Endothelial cell of umbilical vein (primary cell): ENCODE data around the gene CHST7. TPM values are rescaled to one million over a fixed set of nuclear protein-coding genes. Genes with fewer than 3 reads are reported as not detected.

ENCODE experiments used
- BruUV-seq: library from RNA; stranded (reverse); fragments of 400-500 nt; replicated peaks from 2 replicates; lab custom pipeline; 2021; lab: Mats Ljungman, UMichigan
- CTCF ChIA-PET: fragments of 300-600, 350-600 bp; sonication (Branson Sonifier 250); formaldehyde crosslinking; loops from one replicate; lab custom pipeline; 2021; ENCODE audit warnings: antibody characterized with exemption, inconsistent platforms; lab: Charles Lee
- POLR2A ChIA-PET: fragments of 300-600, 350-600 bp; sonication (Branson Sonifier 250); formaldehyde crosslinking; loops from one replicate; lab custom pipeline; 2021; ENCODE audit warnings: antibody characterized with exemption, inconsistent platforms; lab: Charles Lee
- DNase-seq: peaks from one replicate; pipeline ENCODE4 v3.0.0-alpha.2; 2011; ENCODE audit warnings: low read depth, low spot score
- FAIRE-seq: peaks from 2 replicates; lab custom pipeline; 2011; peaks lifted over from hg19 to GRCh38; lab: Jason Lieb, UNC
- H2AFZ ChIP-seq: 2 replicates; pipeline ENCODE4 v1.6.0; 2012; ENCODE audit warnings: low read depth, low read length, control low read depth, inconsistent platforms
- H3K27ac ChIP-seq: 2 replicates; pipeline ENCODE4 v1.5.1; 2011; ENCODE audit warnings: low read depth, mild to moderate bottlenecking, control low read depth, low read length, moderate library complexity; ENCODE audit not compliant: insufficient read depth
- H3K27me3 ChIP-seq, 2 experiments: 2 replicates each; pipeline versions ENCODE4 v1.6.0 to v1.6.1; 2011; ENCODE audit warnings: low read length in 2 of 2, mixed read lengths in 1 of 2; ENCODE audit not compliant: control insufficient read depth in 2 of 2, insufficient read depth in 2 of 2
- H3K36me3 ChIP-seq, 2 experiments: 2 replicates in 1 of 2; 3 replicates in 1 of 2; pipeline ENCODE4 v1.5.1; 2011; ENCODE audit warnings: low read length in 2 of 2, mild to moderate bottlenecking in 1 of 2, moderate library complexity in 1 of 2; ENCODE audit not compliant: control insufficient read depth in 2 of 2, insufficient read depth in 2 of 2; ENCODE audit errors: extremely low read depth in 1 of 2
- H3K4me1 ChIP-seq: 3 replicates; pipeline ENCODE4 v1.5.1; 2011; ENCODE audit warnings: mild to moderate bottlenecking, low read length; ENCODE audit not compliant: control insufficient read depth, insufficient read depth; ENCODE audit errors: extremely low read depth
- H3K4me2 ChIP-seq: 2 replicates; pipeline ENCODE4 v1.6.1; 2011; ENCODE audit warnings: low read length, control low read depth, mixed read lengths; ENCODE audit not compliant: insufficient read depth
- H3K4me3 ChIP-seq, 3 experiments: fragments of 200-600 bp in 1 of 3; sonication (generic), shearing (Covaris generic) in 1 of 3; replicated peaks in 1 of 3; 2 replicates each; pipeline ENCODE4 v1.5.1; 2011 to 2016; ENCODE audit warnings: control low read depth in 3 of 3, low read length in 3 of 3, mild to moderate bottlenecking in 2 of 3, inconsistent platforms in 1 of 3, low read depth in 1 of 3, moderate library complexity in 1 of 3; ENCODE audit not compliant: insufficient read depth in 1 of 3
- H3K79me2 ChIP-seq: 2 replicates; pipeline ENCODE4 v1.6.0; 2012; ENCODE audit warnings: low read length, inconsistent platforms; ENCODE audit not compliant: control insufficient read depth, insufficient read depth
- H3K9ac ChIP-seq: replicated peaks from 2 replicates; pipeline ENCODE3; 2011; ENCODE audit warnings: low read length, control low read depth; ENCODE audit not compliant: insufficient read depth; ENCODE audit errors: extremely low read depth
- H3K9me1 ChIP-seq: replicated peaks from 3 replicates; pipeline ENCODE4 v1.6.0; 2011; ENCODE audit warnings: mild to moderate bottlenecking, low read length; ENCODE audit not compliant: control insufficient read depth, insufficient read depth; ENCODE audit errors: extremely low read depth
- H3K9me3 ChIP-seq: replicated peaks from 2 replicates; pipeline ENCODE4 v1.5.1; 2012; ENCODE audit warnings: low read length, inconsistent platforms; ENCODE audit not compliant: control insufficient read depth, insufficient read depth
- H4K20me1 ChIP-seq: replicated peaks from 2 replicates; pipeline ENCODE3; 2011; ENCODE audit warnings: mild to moderate bottlenecking, low read length; ENCODE audit not compliant: control insufficient read depth, insufficient read depth; ENCODE audit errors: extremely low read depth
- CTCF ChIP-seq, 2 donors: IDR thresholded peaks; 1 replicate in 1 of 2; 2 replicates in 1 of 2; pipeline ENCODE4 v1.5.1; 2011; ENCODE audit warnings: low read length in 2 of 2, mild to moderate bottlenecking in 2 of 2, moderate library complexity in 2 of 2, control low read depth in 1 of 2, inconsistent platforms in 1 of 2, low read depth in 1 of 2; ENCODE audit not compliant: insufficient read depth in 1 of 2; ENCODE audit errors: extremely low read depth in 1 of 2
- EZH2 ChIP-seq: IDR thresholded peaks from 2 replicates; pipeline ENCODE4 v1.6.1; 2012; ENCODE audit warnings: borderline replicate concordance, low read depth, mild to moderate bottlenecking, moderate library complexity, low read length, inconsistent platforms; ENCODE audit not compliant: severe bottlenecking
- FOS ChIP-seq: IDR thresholded peaks from 2 replicates; pipeline ENCODE4 v1.6.1; 2011; ENCODE audit warnings: mild to moderate bottlenecking, low read length, moderate library complexity, borderline replicate concordance; ENCODE audit not compliant: insufficient read depth
- GATA2 ChIP-seq: IDR thresholded peaks from 2 replicates; pipeline ENCODE4 v1.7.0; 2011; ENCODE audit warnings: low read depth, mild to moderate bottlenecking, moderate library complexity, mixed read lengths, low read length; ENCODE audit not compliant: insufficient read length, insufficient read depth
- JUN ChIP-seq: IDR thresholded peaks from 2 replicates; pipeline ENCODE4 v1.6.1; 2011; ENCODE audit warnings: borderline replicate concordance, low read depth; ENCODE audit not compliant: insufficient read length, insufficient read depth
- MAX ChIP-seq: IDR thresholded peaks from 2 replicates; pipeline ENCODE4 v1.6.1; 2011; ENCODE audit not compliant: insufficient read depth, insufficient read length
- MYC ChIP-seq: IDR thresholded peaks from one replicate; pipeline ENCODE4 v1.6.1; 2011; ENCODE audit warnings: mild to moderate bottlenecking, low read depth, low read length
- POLR2A ChIP-seq: IDR thresholded peaks from 2 replicates; pipeline ENCODE4 v1.6.1; 2012; ENCODE audit warnings: low read depth, mild to moderate bottlenecking, control low read depth, low read length
- POLR2AphosphoS5 ChIP-seq: IDR thresholded peaks from 2 replicates; pipeline ENCODE4 v1.6.1; 2012; ENCODE audit warnings: low read depth, mild to moderate bottlenecking, control low read depth, low read length, moderate library complexity; ENCODE audit not compliant: insufficient read depth
- dilution Hi-C: fragments of 300-500 bp; cut with MboI; formaldehyde crosslinking; loops from one replicate; pipeline ENCODE4 v1.15.0; 2019; ENCODE audit warnings: low sequenced_read_pairs; ENCODE audit not compliant: extremely low pct_ligation_motif_present
- intact Hi-C: fragments of 100-400 bp; cut with micrococcal nuclease; formaldehyde crosslinking; loops from one replicate; pipeline ENCODE4 v1.10.0; 2022
- polyA plus RNA-seq, 4 experiments: library from polyadenylated mRNA; depleted of rRNA in 3 of 4; stranded (reverse) in 3 of 4; unstranded in 1 of 4; fragments of >200 nt; gene quantifications; 2 replicates each; pipeline versions ENCODE4 v1.2.1 to v1.2.3, GENCODE V29; 2011 to 2012; ENCODE audit warnings: missing spikeins in 1 of 4
- total RNA-seq: library from RNA; stranded (reverse); gene quantifications from 2 replicates; pipeline ENCODE4 v1.2.3, GENCODE V29; 2021

CHST7 gene
- total and polyA plus RNA-seq, 2 donors (not counting 3 experiments of a cell fraction or from before 2014, with no cell fraction given): 4.5 to 11.2 TPM

GRCh38 chrX:46545111-46546005, 28.2 kb upstream of the CHST7 start, which contains the start of gene ZNF674:
TSS of gene ZNF674 (minus strand) at chrX:46545421. CDS start at chrX:46542087, 3,334 bp downstream.
- ChIA-PET POLR2A (no interaction called here), CTCF (no interaction called here)
- Histone ChIP-seq H3K9ac (peak within 1 kb of the TSS; percentile 96), H3K27ac (peak within 1 kb of the TSS; percentile 92), H3K9me1 (no peaks in the 10 kb centered on the region), H2AFZ (peak within 1 kb of the TSS; percentile 37), H4K20me1 (no peaks in the 10 kb centered on the region), H3K36me3 (peaks cover 0 to 2% of the 10 kb centered on the region in 2 experiments), H3K4me2 (peak within 1 kb of the TSS; percentile 90), H3K4me1 (peaks cover 13% of the 10 kb centered on the region), H3K9me3 (no peaks in the 10 kb centered on the region), H3K79me2 (peaks cover 31% of the 10 kb centered on the region), H3K27me3 (no peaks in the 10 kb centered on the region), H3K4me3 (peak within 1 kb of the TSS; percentile 68 to 89 (median 80))
- BruUV-seq: TSS peak; percentile 60
- DNase-seq (peak; percentile 91), FAIRE-seq (peak; percentile 91)
- peak; percentile 68 for TF ChIP-seq POLR2AphosphoS5
- TF ChIP-seq MYC: no peak
- TF ChIP-seq FOS: peak; percentile 74
- TF ChIP-seq JUN: peak; percentile 52
- TF ChIP-seq POLR2A: peak; percentile 81
- no peak for TF ChIP-seq GATA2
- TF ChIP-seq EZH2: no peak
- TF ChIP-seq CTCF (IDR thresholded peaks at IDR 0.05; ENCODE audit: extremely low read depth in 1 of 2, insufficient read depth in 1 of 2, low read depth in 1 of 2, low read length in 2 of 2): peak in 1 of 2 donors; percentile 13
- no peak for TF ChIP-seq MAX
- dilution Hi-C loops: no loop called here
- intact Hi-C loops: no loop called here
